GM08714 (cell line): Measurements from ENCODE around the gene GZMA.

Source experiments
- H3K4me3 ChIP-seq: fragments of 200-500 bp; sonication (Bioruptor generic); 2 replicates; pipeline ENCODE4 v1.5.1; 2014; ENCODE audit warnings: mild to moderate bottlenecking, low read length, inconsistent platforms
- ZNF274 ChIP-seq: IDR thresholded peaks from 2 replicates; pipeline ENCODE4 v1.6.1; 2012; ENCODE audit warnings: mild to moderate bottlenecking, low read depth, low read length

Gene GZMA

GRCh38 chr5:55143624-55144023 is 41.2 kb downstream of the GZMA start:
- no peak for TF ChIP-seq ZNF274
- no peak overlapping the region for H3K4me3 ChIP-seq

GRCh38 chr5:55146080-55146479 is 43.6 kb downstream of the GZMA start:
- H3K4me3 ChIP-seq: no peak overlapping the region
- TF ChIP-seq ZNF274: no peak

GRCh38 chr5:55146543-55147151 is 44.2 kb downstream of the GZMA start:
- H3K4me3 ChIP-seq: no peak overlapping the region
- no peak for TF ChIP-seq ZNF274

- TF ChIP-seq ZNF274: no peak
- H3K4me3 ChIP-seq: no peak overlapping the region
Observed at GRCh38 chr5:55149308-55149795, 46.9 kb downstream of the GZMA start.

- TF ChIP-seq ZNF274: no peak
- H3K4me3 ChIP-seq: no peak overlapping the region
Observed at GRCh38 chr5:55151923-55152842, 49.7 kb downstream of the GZMA start.

- no peak overlapping the region for H3K4me3 ChIP-seq
- no peak for TF ChIP-seq ZNF274
Observed at GRCh38 chr5:55154873-55155272, 52.4 kb downstream of the GZMA start.
